BLaER1 treated with 17β-estradiol and CSF1 and Interleukin-3, amounts not matched to agents 10 nM and 100 nM (cell line): ENCODE results near the gene LRRTM3.
A peak's percentile ranks its signal among the peaks of the same experiment; 100 is the strongest.

Experiments used
- H3K27ac ChIP-seq, 11 experiments: shearing (Covaris generic); formaldehyde crosslinking; 2 replicates each; pipeline ENCODE4 v1.8.1; 2022
- H3K27me3 ChIP-seq, 11 experiments: shearing (Covaris generic); formaldehyde crosslinking; 2 replicates each; pipeline ENCODE4 v1.8.1; 2022
- H3K36me3 ChIP-seq, 11 experiments: shearing (Covaris generic); formaldehyde crosslinking; 2 replicates each; pipeline ENCODE4 v1.8.1; 2022
- H3K4me1 ChIP-seq, 10 experiments: shearing (Covaris generic); formaldehyde crosslinking; 2 replicates each; pipeline ENCODE4 v1.8.1; 2022
- H3K4me2 ChIP-seq, 11 experiments: shearing (Covaris generic); formaldehyde crosslinking; 2 replicates each; pipeline ENCODE4 v1.8.1; 2022
- H3K4me3 ChIP-seq, 10 experiments: shearing (Covaris generic); formaldehyde crosslinking; 2 replicates each; pipeline ENCODE4 v1.8.1; 2022
- H3K9ac ChIP-seq, 11 experiments: shearing (Covaris generic); formaldehyde crosslinking; 2 replicates each; pipeline ENCODE4 v1.8.1; 2022
- H3K9me3 ChIP-seq, 11 experiments: shearing (Covaris generic); formaldehyde crosslinking; replicated peaks in 1 of 11; 2 replicates each; pipeline ENCODE4 v1.8.1; 2022
- H4K20me1 ChIP-seq, 11 experiments: shearing (Covaris generic); formaldehyde crosslinking; 2 replicates each; pipeline ENCODE4 v1.8.1; 2022
- Cebpa-rat ChIP-seq, 11 experiments: shearing (Covaris generic); IDR thresholded peaks; 2 replicates each; pipeline ENCODE4 v1.8.1; 2022

The LRRTM3 gene

GRCh38 chr10:66929375-66929774 lies 3.5 kb downstream of the LRRTM3 start:
- Histone ChIP-seq H3K9ac (no peak overlapping the region), H3K4me3 (no peak overlapping the region), H3K9me3 (no peaks in the 10 kb centered on the region), H3K4me2 (no peak overlapping the region), H3K36me3 (no peaks in the 10 kb centered on the region), H3K4me1 (peaks cover 0 to 5% (median 5%) of the 10 kb centered on the region in 10 experiments; a peak in 7 of 20 replicates), H3K27me3 (peaks cover 28 to 38% (median 34%) of the 10 kb centered on the region in 11 experiments), H3K27ac (no peak overlapping the region), H4K20me1 (no peaks in the 10 kb centered on the region)
- TF ChIP-seq Cebpa-rat (IDR thresholded peaks at IDR 0.05), result no peak

GRCh38 chr10:66931340-66931948 lies 5.6 kb downstream of the LRRTM3 start:
- H3K4me1 ChIP-seq, result no peaks in the 10 kb centered on the region; a peak in 1 of 20 replicates
- H4K20me1 ChIP-seq, result no peaks in the 10 kb centered on the region
- peaks cover 24 to 33% (median 29%) of the 10 kb centered on the region in 11 experiments for H3K27me3 ChIP-seq
- H3K27ac ChIP-seq, result no peak overlapping the region
- no peak overlapping the region for H3K4me2 ChIP-seq
- H3K9me3 ChIP-seq, result no peaks in the 10 kb centered on the region
- no peak for TF ChIP-seq Cebpa-rat (IDR thresholded peaks at IDR 0.05)
- no peak overlapping the region for H3K9ac ChIP-seq
- H3K4me3 ChIP-seq, result no peak overlapping the region
- no peaks in the 10 kb centered on the region for H3K36me3 ChIP-seq

GRCh38 chr10:66931949-66932343 lies 6.1 kb downstream of the LRRTM3 start:
- Histone ChIP-seq H3K36me3 (no peaks in the 10 kb centered on the region), H4K20me1 (no peaks in the 10 kb centered on the region), H3K4me1 (no peaks in the 10 kb centered on the region), H3K9me3 (no peaks in the 10 kb centered on the region), H3K27me3 (peaks cover 21 to 29% (median 26%) of the 10 kb centered on the region in 11 experiments), H3K9ac (peak overlapping the region in 1 of 11 experiments; percentile 17; a peak in 1 of 22 replicates), H3K4me3 (no peak overlapping the region), H3K4me2 (no peak overlapping the region), H3K27ac (no peak overlapping the region)
- no peak for TF ChIP-seq Cebpa-rat (IDR thresholded peaks at IDR 0.05)

- TF ChIP-seq Cebpa-rat (IDR thresholded peaks at IDR 0.05), result no peak
- no peak overlapping the region for H3K27ac ChIP-seq
- no peak overlapping the region for H3K4me2 ChIP-seq
Observed at GRCh38 chr10:66934711-66935110, 8.9 kb downstream of the LRRTM3 start.

GRCh38 chr10:66940965-66941364 lies 15.1 kb downstream of the LRRTM3 start:
- TF ChIP-seq Cebpa-rat (IDR thresholded peaks at IDR 0.05), result no peak

More at GRCh38 chr10:66934711-66935110, 8.9 kb downstream of the LRRTM3 start:
- H3K36me3 ChIP-seq, result no peaks in the 10 kb centered on the region
- 0 out of 22 replicates have a peak, but pooled peaks cover 0 to 1% (median 0%) of the 10 kb centered on the region in 11 experiments for H3K27me3 ChIP-seq
- no peak overlapping the region for H3K9ac ChIP-seq
- no peaks in the 10 kb centered on the region for H3K4me1 ChIP-seq
- H4K20me1 ChIP-seq, result no peaks in the 10 kb centered on the region
- H3K9me3 ChIP-seq, result no peaks in the 10 kb centered on the region
- H3K4me3 ChIP-seq, result no peak overlapping the region

GRCh38 chr10:66941491-66941890 lies 15.7 kb downstream of the LRRTM3 start:
- no peak overlapping the region for H3K4me2 ChIP-seq
- no peaks in the 10 kb centered on the region for H3K36me3 ChIP-seq
- H3K9ac ChIP-seq, result no peak overlapping the region
- H3K9me3 ChIP-seq, result no peaks in the 10 kb centered on the region
- H3K4me3 ChIP-seq, result no peak overlapping the region
- no peak overlapping the region for H3K27ac ChIP-seq
- no peaks in the 10 kb centered on the region for H3K4me1 ChIP-seq
- H3K27me3 ChIP-seq, result no peaks in the 10 kb centered on the region
- TF ChIP-seq Cebpa-rat (IDR thresholded peaks at IDR 0.05), result no peak
- H4K20me1 ChIP-seq, result no peaks in the 10 kb centered on the region

More at GRCh38 chr10:66940965-66941364, 15.1 kb downstream of the LRRTM3 start:
- no peaks in the 10 kb centered on the region for H3K27me3 ChIP-seq
- H3K4me3 ChIP-seq, result no peak overlapping the region
- H3K4me1 ChIP-seq, result no peaks in the 10 kb centered on the region
- H3K27ac ChIP-seq, result no peak overlapping the region
- H3K9ac ChIP-seq, result no peak overlapping the region
- H3K4me2 ChIP-seq, result no peak overlapping the region
- no peaks in the 10 kb centered on the region for H3K36me3 ChIP-seq
- H4K20me1 ChIP-seq, result no peaks in the 10 kb centered on the region
- H3K9me3 ChIP-seq, result no peaks in the 10 kb centered on the region

GRCh38 chr10:66942407-66942806 lies 16.6 kb downstream of the LRRTM3 start:
- H3K4me1 ChIP-seq, result no peaks in the 10 kb centered on the region
- H3K36me3 ChIP-seq, result no peaks in the 10 kb centered on the region
- no peak overlapping the region for H3K27ac ChIP-seq
- H3K9me3 ChIP-seq, result no peaks in the 10 kb centered on the region
- H3K4me3 ChIP-seq, result no peak overlapping the region
- no peak overlapping the region for H3K9ac ChIP-seq
- no peaks in the 10 kb centered on the region for H4K20me1 ChIP-seq
- H3K27me3 ChIP-seq, result no peaks in the 10 kb centered on the region
- no peak for TF ChIP-seq Cebpa-rat (IDR thresholded peaks at IDR 0.05)
- no peak overlapping the region for H3K4me2 ChIP-seq

GRCh38 chr10:66943590-66943989 lies 17.8 kb downstream of the LRRTM3 start:
- Histone ChIP-seq H3K4me3 (no peak overlapping the region), H3K9me3 (no peaks in the 10 kb centered on the region), H4K20me1 (no peaks in the 10 kb centered on the region), H3K4me1 (no peaks in the 10 kb centered on the region), H3K4me2 (no peak overlapping the region), H3K9ac (no peak overlapping the region), H3K27me3 (no peaks in the 10 kb centered on the region), H3K27ac (no peak overlapping the region), H3K36me3 (no peaks in the 10 kb centered on the region)
- no peak for TF ChIP-seq Cebpa-rat (IDR thresholded peaks at IDR 0.05)

GRCh38 chr10:66951896-66952295 lies 26.1 kb downstream of the LRRTM3 start:
- Histone ChIP-seq H4K20me1 (no peaks in the 10 kb centered on the region), H3K4me3 (no peak overlapping the region), H3K27me3 (no peaks in the 10 kb centered on the region), H3K9me3 (no peaks in the 10 kb centered on the region), H3K4me2 (no peak overlapping the region), H3K4me1 (no peaks in the 10 kb centered on the region), H3K27ac (no peak overlapping the region), H3K36me3 (no peaks in the 10 kb centered on the region), H3K9ac (no peak overlapping the region)
- TF ChIP-seq Cebpa-rat (IDR thresholded peaks at IDR 0.05), result no peak

- H3K4me2 ChIP-seq, result no peak overlapping the region
- H3K9me3 ChIP-seq, result no peaks in the 10 kb centered on the region
- H3K27me3 ChIP-seq, result no peaks in the 10 kb centered on the region
- no peak overlapping the region for H3K9ac ChIP-seq
- no peak for TF ChIP-seq Cebpa-rat (IDR thresholded peaks at IDR 0.05)
- no peaks in the 10 kb centered on the region for H3K36me3 ChIP-seq
- H3K27ac ChIP-seq, result no peak overlapping the region
- no peaks in the 10 kb centered on the region for H3K4me1 ChIP-seq
- H4K20me1 ChIP-seq, result no peaks in the 10 kb centered on the region
- no peak overlapping the region for H3K4me3 ChIP-seq
Observed at GRCh38 chr10:66958466-66958865, 32.6 kb downstream of the LRRTM3 start.
